GM23248 (cell line): ENCODE results near the gene CHEK1. TPM values are rescaled to one million over a fixed set of nuclear protein-coding genes. Genes with fewer than 3 reads are reported as not detected.

ENCODE experiments used
- DNase-seq: peaks from one replicate; pipeline ENCODE4 v3.0.0-alpha.2; 2015
- H2AFZ ChIP-seq: fragments of 200-600 bp; sonication (generic); 2 replicates; pipeline ENCODE4 v1.6.1; 2016; ENCODE audit warnings: antibody characterized with exemption
- H3F3A ChIP-seq: fragments of 200-600 bp; sonication (generic); 2 replicates; pipeline ENCODE4 v1.6.1; 2016; ENCODE audit warnings: mild to moderate bottlenecking, antibody characterized with exemption, mixed run types; ENCODE audit not compliant: insufficient read depth
- H3K27ac ChIP-seq: fragments of 200-600 bp; sonication (generic); 2 replicates; pipeline ENCODE4 v1.5.1; 2016; ENCODE audit warnings: mild to moderate bottlenecking
- H3K27me3 ChIP-seq: fragments of 200-600 bp; sonication (generic); replicated peaks from 2 replicates; pipeline ENCODE4 v1.6.1; 2016; ENCODE audit warnings: mild to moderate bottlenecking; ENCODE audit not compliant: insufficient read depth
- H3K36me3 ChIP-seq: fragments of 200-600 bp; sonication (generic); 2 replicates; pipeline ENCODE4 v1.6.1; 2016; ENCODE audit warnings: low read depth, mild to moderate bottlenecking
- H3K4me1 ChIP-seq: fragments of 200-600 bp; sonication (generic); 2 replicates; pipeline ENCODE4 v1.6.1; 2016; ENCODE audit warnings: mild to moderate bottlenecking; ENCODE audit not compliant: insufficient read depth
- H3K4me2 ChIP-seq: fragments of 200-600 bp; sonication (generic); one replicate; pipeline ENCODE4 v1.6.1; 2016; ENCODE audit warnings: mild to moderate bottlenecking; ENCODE audit not compliant: unreplicated experiment
- H3K4me3 ChIP-seq: fragments of 200-600 bp; sonication (generic); 2 replicates; pipeline ENCODE4 v1.5.1; 2016; ENCODE audit warnings: mild to moderate bottlenecking
- H3K79me2 ChIP-seq: fragments of 200-600 bp; sonication (generic); 2 replicates; pipeline ENCODE4 v1.6.1; 2016; ENCODE audit warnings: mild to moderate bottlenecking; ENCODE audit not compliant: insufficient read depth
- H3K9ac ChIP-seq: fragments of 200-600 bp; sonication (generic); 2 replicates; pipeline ENCODE4 v1.6.1; 2016; ENCODE audit warnings: mild to moderate bottlenecking
- H3K9me2 ChIP-seq: fragments of 200-600 bp; sonication (generic); 2 replicates; pipeline ENCODE4 v1.6.1; 2016; ENCODE audit warnings: mixed run types, mild to moderate bottlenecking, moderate library complexity; ENCODE audit not compliant: insufficient read depth
- H3K9me3 ChIP-seq: fragments of 200-600 bp; sonication (generic); one replicate; pipeline ENCODE4 v1.6.1; 2017; ENCODE audit warnings: low read depth
- H4K20me1 ChIP-seq: fragments of 200-600 bp; sonication (generic); 2 replicates; pipeline ENCODE4 v1.6.0; 2016; ENCODE audit not compliant: insufficient read depth
- EZH2 ChIP-seq: fragments of 200-600 bp; sonication (generic); IDR thresholded peaks from 2 replicates; pipeline ENCODE4 v1.6.1; 2018; ENCODE audit warnings: antibody characterized with exemption, mild to moderate bottlenecking; ENCODE audit not compliant: insufficient read depth, poor library complexity, severe bottlenecking
- EZH2phosphoT487 ChIP-seq: fragments of 200-600 bp; sonication (generic); IDR thresholded peaks from 2 replicates; pipeline ENCODE4 v1.6.1; 2018; ENCODE audit warnings: antibody characterized with exemption, moderate library complexity, mild to moderate bottlenecking, low read depth; ENCODE audit not compliant: insufficient read depth
- WGBS, 2 experiments: methylation state at CpG; one replicate each; pipeline ENCODE4 v1.1.6; 2015 to 2017; ENCODE audit warnings: low lambda C conversion rate in 2 of 2, low coverage in 1 of 2; ENCODE audit errors: missing lambda C conversion rate in 2 of 2; 5-methylcytosine and 5-hydroxymethylcytosine counted together
- in situ Hi-C: fragments of 300-500 bp; cut with MboI; formaldehyde crosslinking; loops from 2 replicates; pipeline ENCODE4 v1.15.0; 2020
- polyA plus RNA-seq: library from polyadenylated mRNA; unstranded; fragments of >200 nt; fragmentation: Nextera tagmentation; extraction: Ambion mirVana; gene quantifications from 2 replicates; pipeline ENCODE4 v1.2.1, GENCODE V29; 2016
- small RNA-seq: library from RNA; depleted of rRNA; stranded (forward); fragments of <200 nt; gene quantifications from one replicate; pipeline ENCODE3, GENCODE V24; 2014; ENCODE audit warnings: low read depth, low replicate concordance
- total RNA-seq: library from RNA; depleted of rRNA; stranded (reverse); fragments of >200 nt; shearing (Covaris generic); gene quantifications from 2 replicates; pipeline ENCODE4 v1.2.3, GENCODE V29; 2014; rRNA removed

Gene CHEK1
- total and polyA plus RNA-seq, 2 experiments from 2014 or later, result 15.1 to 16.8 TPM

DNA sequence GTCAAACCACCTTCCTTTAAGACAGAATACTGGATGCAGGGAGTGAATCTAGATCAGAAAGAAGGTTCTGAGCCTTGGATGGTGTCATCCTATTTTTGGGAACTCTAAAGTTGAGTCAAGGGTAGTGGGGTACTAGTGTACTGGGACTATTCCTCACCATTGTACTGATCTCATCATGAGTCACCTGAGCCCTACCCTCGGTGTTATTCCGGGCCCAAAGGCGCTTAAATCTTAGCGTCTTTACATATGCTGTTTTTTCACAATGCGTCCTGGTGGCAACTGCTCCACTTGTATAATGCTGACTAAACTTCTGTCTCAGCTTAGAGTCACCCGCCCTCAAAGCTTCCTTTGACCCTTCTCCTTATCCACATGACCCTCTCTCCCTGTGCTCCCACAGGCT lies 95.8 kb downstream of the CHEK1 start:
- H3K9ac ChIP-seq, result no peak overlapping the region
- in situ Hi-C loops, result no loop called here
- H3K27ac ChIP-seq, result no peak overlapping the region
- no peaks in the 10 kb centered on the region for H3K9me2 ChIP-seq
- H4K20me1 ChIP-seq, result no peaks in the 10 kb centered on the region
- no peak overlapping the region for H3K4me2 ChIP-seq
- H3K4me3 ChIP-seq, result no peak overlapping the region
- WGBS, 2 experiments, result 37 to 48% methylated on average over 6 of the region's 6 CpGs
- peak; percentile 55 for DNase-seq
- H3K4me1 ChIP-seq, result no peaks in the 10 kb centered on the region
- no peaks in the 10 kb centered on the region for H3F3A ChIP-seq
- peaks cover 9% of the 10 kb centered on the region; the same call in 1 of the 2 replicates for H3K27me3 ChIP-seq
- H2AFZ ChIP-seq, result no peak overlapping the region
- no peaks in the 10 kb centered on the region for H3K79me2 ChIP-seq
- TF ChIP-seq EZH2 (no peak), EZH2phosphoT487 (no peak)
- H3K36me3 ChIP-seq, result no peaks in the 10 kb centered on the region
- H3K9me3 ChIP-seq, result no peaks in the 10 kb centered on the region

GRCh38 chr11:125724125-125724524 lies 99.2 kb downstream of the CHEK1 start:
- Histone ChIP-seq H4K20me1 (no peaks in the 10 kb centered on the region), H3K27me3 (peaks cover 26% of the 10 kb centered on the region), H3F3A (no peaks in the 10 kb centered on the region), H3K36me3 (no peaks in the 10 kb centered on the region), H3K4me1 (no peaks in the 10 kb centered on the region), H3K9me2 (no peaks in the 10 kb centered on the region), H3K9ac (no peak overlapping the region), H3K27ac (no peak overlapping the region), H3K9me3 (no peaks in the 10 kb centered on the region), H3K4me2 (no peak overlapping the region), H3K4me3 (no peak overlapping the region), H3K79me2 (no peaks in the 10 kb centered on the region), H2AFZ (no peak overlapping the region)
- no peak for TF ChIP-seq EZH2
- no peak for TF ChIP-seq EZH2phosphoT487
- in situ Hi-C loops, result no loop called here
- peak; percentile 38 for DNase-seq
- 57 to 77% methylated on average over 1 of the region's 1 CpG for WGBS, 2 experiments

Small RNA genes within 50 kb of the gene (small RNA-seq; reads per million reads assigned to genes)
- gene RNU2-35P, result 18.5 reads per million, percentile 88 among the genes with 10 or more reads in this experiment

Other genes with a start within 250 kb of the CHEK1 start
- gene FEZ1, start 128.9 kb upstream of the CHEK1 start, total RNA-seq, result 35.9 and 53.9 TPM in 2 replicates
- 58.8 and 64.1 TPM in 2 replicates for gene FEZ1, start 128.9 kb upstream of the CHEK1 start, polyA plus RNA-seq
- gene EI24, start 55.7 kb upstream of the CHEK1 start, total RNA-seq, result 124 and 145 TPM in 2 replicates
- gene EI24, start 55.7 kb upstream of the CHEK1 start, polyA plus RNA-seq, result 139 and 140 TPM in 2 replicates
- gene STT3A, start 32.3 kb upstream of the CHEK1 start, total RNA-seq, result 289 and 309 TPM in 2 replicates
- 245 and 258 TPM in 2 replicates for gene STT3A, start 32.3 kb upstream of the CHEK1 start, polyA plus RNA-seq
- not detected in 2 replicates for gene ACRV1, start 55.7 kb downstream of the CHEK1 start, total RNA-seq
- 0.10 and 0.22 TPM in 2 replicates for gene ACRV1, start 55.7 kb downstream of the CHEK1 start, polyA plus RNA-seq
- not detected in 2 replicates for gene PATE1, start 121.1 kb downstream of the CHEK1 start, total RNA-seq
- not detected in 2 replicates for gene PATE1, start 121.1 kb downstream of the CHEK1 start, polyA plus RNA-seq
- gene PATE2, start 153.7 kb downstream of the CHEK1 start, total RNA-seq, result not detected in 2 replicates
- gene PATE2, start 153.7 kb downstream of the CHEK1 start, polyA plus RNA-seq, result not detected in 2 replicates
- gene PATE3, start 163.0 kb downstream of the CHEK1 start, total RNA-seq, result not detected in 2 replicates
- not detected in 2 replicates for gene PATE3, start 163.0 kb downstream of the CHEK1 start, polyA plus RNA-seq
- not detected in 2 replicates for gene PATE4, start 208.2 kb downstream of the CHEK1 start, total RNA-seq
- gene PATE4, start 208.2 kb downstream of the CHEK1 start, polyA plus RNA-seq, result not detected in 2 replicates